ENCODE data around the gene GBP2.

Gene GBP2

GRCh38 chr1:89147678-89148658, 22.1 kb upstream of the GBP2 start:
- H4K20me1 ChIP-seq (ENCODE audit: low read depth, low read length), result no peaks in the 10 kb centered on the region
- H3K79me2 ChIP-seq (ENCODE audit: insufficient read depth, low read length), result no peaks in the 10 kb centered on the region
- H3K9me2 ChIP-seq (replicated peaks; ENCODE audit: insufficient read depth, low read length), result no peaks in the 10 kb centered on the region
- no peak overlapping the region for H3K27ac ChIP-seq (ENCODE audit: low read depth, low read length)
- no peak overlapping the region for H3K4me2 ChIP-seq (ENCODE audit: low read depth, low read length, poor library complexity, severe bottlenecking)
- no peak overlapping the region for H3K4me3 ChIP-seq (ENCODE audit: insufficient read depth, low read length, poor library complexity, severe bottlenecking)
- TF ChIP-seq EZH2phosphoT487 (conservative IDR thresholded peaks at IDR 0.05; ENCODE audit: low read length), result no peak
- TF ChIP-seq, protein P1, sequence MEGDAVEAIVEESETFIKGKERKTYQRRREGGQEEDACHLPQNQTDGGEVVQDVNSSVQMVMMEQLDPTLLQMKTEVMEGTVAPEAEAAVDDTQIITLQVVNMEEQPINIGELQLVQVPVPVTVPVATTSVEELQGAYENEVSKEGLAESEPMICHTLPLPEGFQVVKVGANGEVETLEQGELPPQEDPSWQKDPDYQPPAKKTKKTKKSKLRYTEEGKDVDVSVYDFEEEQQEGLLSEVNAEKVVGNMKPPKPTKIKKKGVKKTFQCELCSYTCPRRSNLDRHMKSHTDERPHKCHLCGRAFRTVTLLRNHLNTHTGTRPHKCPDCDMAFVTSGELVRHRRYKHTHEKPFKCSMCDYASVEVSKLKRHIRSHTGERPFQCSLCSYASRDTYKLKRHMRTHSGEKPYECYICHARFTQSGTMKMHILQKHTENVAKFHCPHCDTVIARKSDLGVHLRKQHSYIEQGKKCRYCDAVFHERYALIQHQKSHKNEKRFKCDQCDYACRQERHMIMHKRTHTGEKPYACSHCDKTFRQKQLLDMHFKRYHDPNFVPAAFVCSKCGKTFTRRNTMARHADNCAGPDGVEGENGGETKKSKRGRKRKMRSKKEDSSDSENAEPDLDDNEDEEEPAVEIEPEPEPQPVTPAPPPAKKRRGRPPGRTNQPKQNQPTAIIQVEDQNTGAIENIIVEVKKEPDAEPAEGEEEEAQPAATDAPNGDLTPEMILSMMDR (IDR thresholded peaks at IDR 0.05; ENCODE audit: insufficient read depth, low read length, poor library complexity, severe bottlenecking), result no peak
- no peaks in the 10 kb centered on the region for H3K27me3 ChIP-seq (ENCODE audit: low read length)
- no peak overlapping the region for H2AFZ ChIP-seq (ENCODE audit: low read depth, low read length, severe bottlenecking)
- no peaks in the 10 kb centered on the region for H3K9me3 ChIP-seq (ENCODE audit: insufficient read depth, low read length)
- H3K9ac ChIP-seq (ENCODE audit: low read length), result no peak overlapping the region
- no peaks in the 10 kb centered on the region for H3K36me3 ChIP-seq (ENCODE audit: low read length)
- no peaks in the 10 kb centered on the region for H3F3A ChIP-seq (ENCODE audit: insufficient read depth)

DNA sequence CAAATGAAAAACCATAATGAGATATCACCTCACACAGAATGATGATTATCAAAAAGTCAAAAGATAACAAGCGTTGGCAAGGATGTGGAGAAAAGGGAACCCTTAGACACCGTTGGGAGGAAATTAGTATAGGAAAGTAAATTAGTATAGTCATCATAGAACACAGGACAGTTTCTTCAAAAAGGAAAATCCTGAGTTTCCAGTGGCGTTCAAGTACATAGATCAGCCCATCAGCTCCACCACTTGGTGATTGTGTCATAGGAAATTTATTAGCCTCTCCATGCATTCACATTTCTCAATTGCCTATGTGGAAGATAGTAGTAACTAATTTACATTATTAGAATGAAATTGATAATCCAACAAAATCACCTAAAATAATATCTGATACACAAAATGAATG, 20.8 kb upstream of the GBP2 start:
- no peak overlapping the region for H3K4me3 ChIP-seq (ENCODE audit: insufficient read depth, low read length, poor library complexity, severe bottlenecking)
- H3K36me3 ChIP-seq (ENCODE audit: low read length), result no peaks in the 10 kb centered on the region
- H3K4me2 ChIP-seq (ENCODE audit: low read depth, low read length, poor library complexity, severe bottlenecking), result no peak overlapping the region
- H3K27me3 ChIP-seq (ENCODE audit: low read length), result no peaks in the 10 kb centered on the region
- TF ChIP-seq, protein P1 (IDR thresholded peaks at IDR 0.05; ENCODE audit: insufficient read depth, low read length, poor library complexity, severe bottlenecking), result no peak
- no peak for TF ChIP-seq EZH2phosphoT487 (conservative IDR thresholded peaks at IDR 0.05; ENCODE audit: low read length)
- H3K9me3 ChIP-seq (ENCODE audit: insufficient read depth, low read length), result no peaks in the 10 kb centered on the region
- no peak overlapping the region for H3K9ac ChIP-seq (ENCODE audit: low read length)
- H2AFZ ChIP-seq (ENCODE audit: low read depth, low read length, severe bottlenecking), result no peak overlapping the region
- H3F3A ChIP-seq (ENCODE audit: insufficient read depth), result no peaks in the 10 kb centered on the region
- no peaks in the 10 kb centered on the region for H3K79me2 ChIP-seq (ENCODE audit: insufficient read depth, low read length)
- H3K27ac ChIP-seq (ENCODE audit: low read depth, low read length), result no peak overlapping the region
- no peaks in the 10 kb centered on the region for H4K20me1 ChIP-seq (ENCODE audit: low read depth, low read length)
- H3K9me2 ChIP-seq (replicated peaks; ENCODE audit: insufficient read depth, low read length), result no peaks in the 10 kb centered on the region

GRCh38 chr1:89143484-89143883, 17.6 kb upstream of the GBP2 start:
- no peaks in the 10 kb centered on the region for H3F3A ChIP-seq (ENCODE audit: insufficient read depth)
- H3K4me2 ChIP-seq (ENCODE audit: low read depth, low read length, poor library complexity, severe bottlenecking), result no peak overlapping the region
- H3K27ac ChIP-seq (ENCODE audit: low read depth, low read length), result no peak overlapping the region
- H3K9me3 ChIP-seq (ENCODE audit: insufficient read depth, low read length), result no peaks in the 10 kb centered on the region
- H4K20me1 ChIP-seq (ENCODE audit: low read depth, low read length), result no peaks in the 10 kb centered on the region
- no peak overlapping the region for H3K4me3 ChIP-seq (ENCODE audit: insufficient read depth, low read length, poor library complexity, severe bottlenecking)
- TF ChIP-seq, protein P1 (IDR thresholded peaks at IDR 0.05; ENCODE audit: insufficient read depth, low read length, poor library complexity, severe bottlenecking), result no peak
- no peak for TF ChIP-seq EZH2phosphoT487 (conservative IDR thresholded peaks at IDR 0.05; ENCODE audit: low read length)
- H3K9ac ChIP-seq (ENCODE audit: low read length), result no peak overlapping the region
- no peaks in the 10 kb centered on the region for H3K79me2 ChIP-seq (ENCODE audit: insufficient read depth, low read length)
- H3K27me3 ChIP-seq (ENCODE audit: low read length), result no peaks in the 10 kb centered on the region
- no peak overlapping the region for H2AFZ ChIP-seq (ENCODE audit: low read depth, low read length, severe bottlenecking)
- no peaks in the 10 kb centered on the region for H3K36me3 ChIP-seq (ENCODE audit: low read length)
- no peaks in the 10 kb centered on the region for H3K9me2 ChIP-seq (replicated peaks; ENCODE audit: insufficient read depth, low read length)

Data from SU-DHL-6 (cell line).